Measurements from ENCODE around the gene PLA2G2A.
"Not testable (repeated sequence)": the region's sequence is repeated elsewhere in the genome, so short reads cannot be mapped to it uniquely, and the experiment has no call there.

The PLA2G2A gene

DNA sequence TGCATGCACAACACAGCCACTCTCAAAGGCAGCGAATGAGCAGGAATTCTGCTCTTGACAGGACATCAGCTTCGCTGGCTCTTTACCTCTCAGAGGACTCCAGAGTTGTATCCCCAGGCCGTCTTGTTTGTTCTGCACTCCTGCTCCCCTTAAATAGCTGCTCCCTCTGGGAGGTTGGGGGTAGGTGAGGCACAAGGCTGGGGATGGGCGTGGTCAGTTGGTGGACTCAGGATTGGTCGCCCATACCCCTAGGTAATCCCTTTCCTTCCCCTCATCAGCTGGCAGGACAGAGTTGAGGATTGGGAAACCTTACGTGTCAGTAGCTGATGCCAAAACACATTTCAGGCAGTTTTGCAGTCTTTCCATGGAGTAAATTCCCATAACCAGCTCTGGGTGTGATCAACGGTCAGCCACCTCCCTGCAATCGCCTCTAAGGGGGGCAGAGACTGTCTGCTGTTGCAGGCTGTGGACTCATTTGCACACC, at the start of gene PLA2G2A:
Gene PLA2G2A, minus strand, starts transcription at position 125 of the 484 bp plus-strand sequence. CDS start 845 bp downstream, outside the sequence.
- no peak for DNase-seq (ENCODE audit: low spot score)

DNA sequence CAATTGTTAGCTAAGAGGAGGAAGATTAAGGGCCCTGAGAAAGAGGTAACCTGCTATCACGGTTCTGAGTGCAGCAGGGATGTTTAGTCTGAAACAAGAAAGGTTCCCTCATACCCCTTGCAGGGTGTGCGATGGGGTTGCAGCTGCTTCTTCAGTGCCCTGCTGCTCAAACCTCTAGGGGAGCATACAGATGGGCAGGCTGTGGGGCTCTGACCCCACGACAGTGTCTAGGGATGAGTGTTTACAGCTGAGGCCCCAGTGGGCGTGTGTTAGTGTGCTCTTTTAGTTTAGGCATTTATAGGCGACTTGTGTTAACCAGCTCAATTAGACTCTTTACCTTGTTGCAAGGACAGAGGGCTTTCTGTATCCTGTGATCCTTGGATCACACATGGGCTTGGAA, 49.3 kb upstream of the PLA2G2A start:
- no peak for DNase-seq (ENCODE audit: low spot score)

DNA sequence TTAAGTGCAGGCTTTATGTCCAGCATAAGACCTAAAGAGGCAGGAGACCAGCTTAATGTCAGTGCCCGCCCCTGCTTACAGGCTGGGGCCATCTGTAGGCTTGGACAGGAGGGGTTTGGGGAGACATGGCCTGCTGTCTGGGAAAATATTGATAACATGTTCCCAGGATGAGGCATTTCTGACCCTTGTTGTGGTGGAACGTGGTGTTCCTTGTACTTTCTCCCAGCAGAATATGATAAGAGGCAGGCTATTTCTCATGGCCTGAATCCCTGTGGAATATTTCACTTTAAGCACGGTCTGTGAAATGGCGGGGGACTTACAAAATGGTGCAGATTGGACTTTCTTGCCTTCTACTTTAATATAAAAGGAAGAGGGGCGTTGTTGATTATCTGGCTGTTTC, 48.7 kb upstream of the PLA2G2A start:
- DNase-seq (ENCODE audit: low spot score) = no peak

GRCh38 chr1:20017741-20018140, 38.3 kb upstream of the PLA2G2A start:
- no peak for DNase-seq (ENCODE audit: low spot score)

- DNase-seq (ENCODE audit: low spot score) = no peak
Measured at GRCh38 chr1:20014153-20014552, 34.7 kb upstream of the PLA2G2A start.

- no peak for DNase-seq (ENCODE audit: low spot score)
Measured at GRCh38 chr1:20010016-20010415, 30.6 kb upstream of the PLA2G2A start.

- no peak for DNase-seq (ENCODE audit: low spot score)
Measured at GRCh38 chr1:20009212-20009611, 29.8 kb upstream of the PLA2G2A start.

DNA sequence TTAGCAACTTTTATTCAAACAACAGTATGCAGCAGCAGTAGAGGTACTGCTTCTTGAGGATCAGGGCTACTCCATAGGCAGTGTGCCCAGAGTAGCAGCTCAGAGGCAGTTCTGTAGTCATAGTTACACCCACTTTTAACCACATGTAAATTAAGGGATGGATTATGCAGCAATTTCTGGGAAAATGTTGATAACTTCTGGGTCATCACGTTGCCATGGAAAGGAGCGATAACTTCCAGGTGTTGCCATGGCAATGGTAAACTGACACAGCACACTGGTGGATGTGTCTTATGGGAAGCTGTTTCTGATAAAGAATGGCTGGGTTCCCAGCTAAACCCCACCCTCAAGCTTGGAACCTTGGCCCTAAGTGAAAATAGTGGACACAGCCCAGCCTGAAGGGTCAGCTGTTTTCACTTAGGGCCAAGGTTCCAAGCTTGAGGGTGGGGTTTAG, 29.0 kb upstream of the PLA2G2A start:
- no peak for DNase-seq (ENCODE audit: low spot score)

GRCh38 chr1:19998823-19999222, 19.4 kb upstream of the PLA2G2A start:
- not testable (repeated sequence) for DNase-seq (ENCODE audit: low spot score)

DNA sequence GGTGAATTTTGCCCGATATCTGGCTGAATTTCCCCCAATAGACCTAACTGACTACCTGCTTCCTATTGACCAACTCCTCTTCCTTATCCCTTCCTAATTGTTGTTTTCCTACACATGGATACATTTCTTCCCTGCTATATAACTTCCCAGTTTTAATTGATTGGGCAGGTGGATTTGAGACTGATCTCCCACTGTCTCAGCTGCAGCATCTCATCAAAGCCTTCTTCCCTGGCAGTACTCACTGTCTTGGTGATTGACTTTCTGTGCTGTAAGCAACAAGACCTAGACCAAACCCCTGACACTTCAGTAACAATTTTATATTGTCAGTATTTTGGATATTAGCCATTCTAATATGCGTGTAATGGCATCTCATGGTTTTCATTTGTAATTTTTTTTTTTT, 11.3 kb upstream of the PLA2G2A start:
- DNase-seq (ENCODE audit: low spot score) = no peak

DNA sequence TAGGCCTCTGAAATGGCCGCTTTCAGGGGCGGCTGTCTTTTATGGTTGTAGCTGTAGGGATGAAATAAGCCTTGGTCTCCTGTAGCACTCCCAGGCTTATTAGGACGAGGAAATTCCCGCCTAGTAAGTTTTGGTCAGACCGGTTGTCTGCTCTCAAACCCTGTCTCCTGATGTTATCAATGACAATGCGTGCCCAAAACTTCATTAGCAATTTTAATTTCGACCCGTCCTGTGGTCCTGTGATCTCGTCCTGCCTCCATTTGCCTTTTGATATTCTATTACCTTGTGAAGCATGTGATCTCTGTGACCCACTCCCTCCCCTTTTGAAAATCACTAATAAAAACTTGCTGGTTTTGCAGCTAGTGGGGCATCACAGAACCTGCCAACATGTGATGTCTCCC, 10.8 kb upstream of the PLA2G2A start:
- not testable (repeated sequence) for DNase-seq (ENCODE audit: low spot score)

DNA sequence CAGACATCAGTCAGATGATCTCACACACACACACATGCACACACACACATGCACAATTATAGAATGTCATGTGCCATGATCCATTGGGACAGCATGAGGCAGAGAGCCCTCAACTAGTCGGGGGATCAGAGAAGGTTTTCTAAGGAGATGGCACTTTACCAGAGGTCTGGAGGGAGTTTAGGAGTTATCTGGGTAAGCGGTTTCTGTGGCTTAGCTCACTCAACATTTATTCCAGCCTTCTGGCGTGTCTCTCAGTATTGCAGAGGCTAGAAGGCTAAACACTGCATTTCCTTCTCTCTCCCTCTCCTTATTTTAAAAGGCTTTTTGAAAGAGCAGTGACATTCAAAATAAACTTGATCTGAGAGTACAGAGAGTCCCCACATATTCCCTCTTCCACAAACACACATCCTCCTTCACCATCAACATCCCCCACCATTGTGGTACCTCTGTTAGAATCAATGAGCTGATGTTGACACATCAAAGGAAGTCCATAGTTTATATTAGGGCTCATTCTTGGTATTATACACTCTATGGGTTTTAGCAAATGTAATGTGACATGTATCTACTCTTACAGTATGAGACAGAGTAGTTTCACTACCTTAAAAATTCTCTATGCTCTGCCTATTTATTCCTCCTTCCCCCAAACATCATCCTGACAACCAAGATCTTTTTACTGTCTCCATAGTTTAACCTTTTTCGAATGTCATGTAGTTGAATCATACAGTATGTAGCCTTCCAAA, 9.0 kb upstream of the PLA2G2A start:
- no peak for DNase-seq (ENCODE audit: low spot score)

DNA sequence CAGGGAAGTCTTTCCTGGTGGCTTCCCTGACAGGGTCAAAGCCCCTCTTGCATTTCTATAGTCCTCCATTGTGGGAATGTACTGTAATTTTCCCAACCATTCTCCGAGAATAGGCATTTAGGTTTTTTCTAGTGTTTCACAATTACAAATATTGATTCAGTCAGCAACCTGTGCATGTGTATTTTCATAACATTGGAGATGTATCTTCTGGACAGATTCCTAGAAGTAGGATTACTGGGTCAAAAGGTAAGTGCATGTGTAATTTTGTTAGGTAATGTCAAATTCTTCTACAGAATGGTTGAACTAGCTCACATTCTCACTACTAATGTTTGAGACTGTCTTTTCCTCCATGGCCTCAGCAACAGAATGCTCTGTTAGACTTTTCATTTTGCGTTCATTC, 8.3 kb upstream of the PLA2G2A start:
- no peak for DNase-seq (ENCODE audit: low spot score)

DNA sequence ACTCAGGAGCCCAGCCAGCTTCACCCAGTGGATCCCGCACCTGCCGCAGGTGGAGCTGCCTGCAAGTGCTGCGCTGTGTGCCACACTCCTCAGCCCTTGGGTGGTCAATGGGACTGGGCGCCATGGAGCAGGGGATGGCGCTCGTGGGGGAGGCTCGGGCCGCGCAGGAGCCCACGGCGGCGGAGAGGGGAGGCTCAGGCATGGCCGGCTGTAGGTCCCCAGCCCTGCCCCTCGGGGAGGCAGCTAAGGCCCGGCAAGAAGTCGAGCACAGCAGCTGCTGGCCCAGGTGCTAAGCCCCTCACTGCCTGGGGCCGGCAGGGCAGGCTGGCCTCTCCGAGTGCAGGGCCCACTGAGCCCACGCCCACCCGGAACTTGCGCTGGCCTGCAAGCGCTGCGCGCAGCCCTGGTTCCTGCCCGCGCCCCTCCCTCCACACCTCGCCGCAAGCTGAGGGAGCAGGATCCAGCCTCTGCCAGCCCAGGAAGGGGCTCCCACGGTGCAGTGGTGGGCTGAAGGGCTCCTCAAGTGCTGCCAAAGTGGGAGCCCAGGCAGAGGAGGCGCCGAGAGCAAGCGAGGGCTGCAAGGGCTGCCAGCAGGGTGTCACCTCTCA, 5.1 kb upstream of the PLA2G2A start:
- not testable (repeated sequence) for DNase-seq (ENCODE audit: low spot score)

GRCh38 chr1:19981507-19982312, 2.3 kb upstream of the PLA2G2A start:
- no peak for DNase-seq (ENCODE audit: low spot score)

GRCh38 chr1:19981170-19981506, 1.7 kb upstream of the PLA2G2A start:
- no peak for DNase-seq (ENCODE audit: low spot score)

- no peak for DNase-seq (ENCODE audit: low spot score)
Measured at GRCh38 chr1:19980314-19980713, 896 bp upstream of the PLA2G2A start.

DNA sequence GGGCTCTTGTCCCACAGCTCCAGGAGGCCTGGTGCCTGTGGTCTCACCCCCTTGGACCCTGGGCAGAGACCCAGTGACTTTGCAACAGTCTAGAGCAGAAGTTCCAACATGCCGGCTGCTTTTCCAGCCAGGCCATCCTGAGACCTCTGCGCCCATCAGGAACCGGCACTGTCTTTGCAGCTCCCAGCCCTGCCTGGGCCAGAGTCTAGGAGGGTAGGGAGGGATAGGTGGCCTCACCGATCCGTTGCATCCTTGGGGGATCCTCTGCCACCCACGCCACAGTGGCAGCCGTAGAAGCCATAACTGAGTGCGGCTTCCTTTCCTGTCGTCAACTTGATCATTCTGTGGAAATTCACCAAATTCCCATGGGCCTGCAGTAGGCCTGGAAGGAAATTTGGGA, 1.3 kb downstream of the PLA2G2A start:
- DNase-seq (ENCODE audit: low spot score) = no peak

GRCh38 chr1:19976317-19977003, 3.0 kb downstream of the PLA2G2A start:
- DNase-seq (ENCODE audit: low spot score) = no peak

GRCh38 chr1:19975423-19976193, 3.8 kb downstream of the PLA2G2A start:
- no peak for DNase-seq (ENCODE audit: low spot score)

DNA sequence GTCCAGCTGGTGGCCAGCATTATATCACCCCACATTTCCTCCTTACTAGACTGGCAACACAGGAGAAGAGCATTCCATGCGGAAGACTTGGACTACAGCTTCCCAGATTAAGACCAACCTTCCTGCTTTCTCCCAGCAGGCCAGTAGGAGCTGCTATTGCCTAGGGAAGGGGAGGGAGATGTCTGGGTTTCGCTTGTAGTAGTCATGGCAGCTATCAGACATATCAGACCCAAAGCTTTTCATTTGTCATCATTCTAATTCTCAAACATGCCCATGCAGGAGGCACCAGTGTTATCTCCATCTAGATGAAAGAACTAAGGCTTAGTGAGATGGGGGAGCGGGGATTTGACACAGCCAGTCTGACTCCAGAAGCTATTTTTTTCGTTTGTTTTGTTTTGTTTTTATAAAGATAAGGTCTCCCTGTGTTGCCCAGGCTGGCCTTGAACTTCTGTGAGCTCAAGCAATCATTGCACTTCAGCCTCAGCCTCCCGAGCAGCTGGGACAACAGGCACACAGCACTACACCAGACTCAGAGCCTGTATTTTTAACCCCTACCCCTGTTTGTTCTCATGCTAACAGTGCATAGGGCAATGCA, 4.5 kb downstream of the PLA2G2A start:
- peak; percentile 93 for DNase-seq (ENCODE audit: low spot score)

All from GM03348 (cell line).